PC-9 (cell line): ENCODE results near the gene TRAPPC11. TPM values are rescaled to one million over a fixed set of nuclear protein-coding genes. Genes with fewer than 3 reads are reported as not detected.

Experiments used
- BruUV-seq: library from RNA; stranded (reverse); fragments of 400-500 nt; replicated peaks from 2 replicates; lab custom pipeline; 2021; lab: Mats Ljungman, UMichigan
- CTCF ChIA-PET: fragments of 300-600 bp; sonication (Branson Sonifier 250); formaldehyde crosslinking; loops from one replicate; lab custom pipeline; 2022; ENCODE audit warnings: antibody characterized with exemption; lab: Charles Lee
- POLR2A ChIA-PET: fragments of 300-600 bp; sonication (Branson Sonifier 250); formaldehyde crosslinking; loops from one replicate; lab custom pipeline; 2022; ENCODE audit warnings: antibody characterized with exemption; ENCODE audit not compliant: unreplicated experiment; lab: Charles Lee
- DNase-seq, 2 experiments: peaks; one replicate each; pipeline versions ENCODE4 v3.0.0 to v3.0.0-alpha.2; 2015 to 2022; ENCODE audit warnings: mixed read lengths in 1 of 2
- H2AFZ ChIP-seq: fragments of 200-600 bp; sonication (generic); 2 replicates; pipeline ENCODE4 v1.8.1; 2017; ENCODE audit warnings: antibody characterized with exemption
- H3F3A ChIP-seq: fragments of 200-600 bp; sonication (generic); 2 replicates; pipeline ENCODE4 v1.8.1; 2017; ENCODE audit warnings: antibody characterized with exemption, mild to moderate bottlenecking, low read depth; ENCODE audit not compliant: insufficient read depth
- H3K27ac ChIP-seq: fragments of 200-600 bp; sonication (generic); 2 replicates; pipeline ENCODE4 v1.6.1; 2016; ENCODE audit warnings: mixed run types
- H3K27me3 ChIP-seq: fragments of 200-600 bp; sonication (generic); 2 replicates; pipeline ENCODE4 v1.6.1; 2016; ENCODE audit warnings: low read depth, mixed run types; ENCODE audit not compliant: insufficient read depth
- H3K36me3 ChIP-seq: fragments of 200-600 bp; sonication (generic); 2 replicates; pipeline ENCODE4 v1.6.1; 2016; ENCODE audit warnings: low read depth, mixed run types
- H3K4me1 ChIP-seq: fragments of 200-600 bp; sonication (generic); replicated peaks from 2 replicates; pipeline ENCODE4 v1.6.1; 2016; ENCODE audit warnings: mixed run types; ENCODE audit not compliant: insufficient read depth
- H3K4me2 ChIP-seq: fragments of 200-600 bp; sonication (generic); 2 replicates; pipeline ENCODE4 v1.6.1; 2017; ENCODE audit warnings: mixed run types
- H3K4me3 ChIP-seq: fragments of 200-600 bp; sonication (generic); 2 replicates; pipeline ENCODE4 v1.6.1; 2016; ENCODE audit warnings: mixed run types
- H3K79me2 ChIP-seq: fragments of 200-600 bp; sonication (generic); 2 replicates; pipeline ENCODE4 v1.6.1; 2017; ENCODE audit warnings: low read depth, mixed run types
- H3K9me2 ChIP-seq: fragments of 200-600 bp; sonication (generic); 2 replicates; pipeline ENCODE4 v1.8.1; 2017; ENCODE audit warnings: mild to moderate bottlenecking; ENCODE audit not compliant: insufficient read depth
- H3K9me3 ChIP-seq: fragments of 200-600 bp; sonication (generic); 2 replicates; pipeline ENCODE4 v1.8.1; 2016; ENCODE audit warnings: low read depth; ENCODE audit not compliant: insufficient read depth
- H4K20me1 ChIP-seq: fragments of 200-600 bp; sonication (generic); 2 replicates; pipeline ENCODE4 v1.8.1; 2017; ENCODE audit not compliant: insufficient read depth
- EZH2 ChIP-seq: fragments of 200-600 bp; sonication (generic); IDR thresholded peaks from 2 replicates; pipeline ENCODE4 v1.8.0; 2017; ENCODE audit warnings: antibody characterized with exemption, low read depth
- intact Hi-C: fragments of 100-400 bp; cut with micrococcal nuclease; formaldehyde crosslinking; loops from one replicate; pipeline ENCODE4 v1.10.0; 2022; ENCODE audit not compliant: unreplicated experiment
- total RNA-seq: library from RNA; stranded (reverse); gene quantifications from 2 replicates; pipeline ENCODE4 v1.2.3, GENCODE V29; 2021
- TF ChIP-seq, protein P1 (sequence below): fragments of 200-600 bp; sonication (generic); conservative IDR thresholded peaks from 2 replicates; pipeline ENCODE4 v1.6.1; 2017; ENCODE audit warnings: mixed run types, antibody characterized with exemption, mild to moderate bottlenecking, moderate library complexity

The TRAPPC11 gene
- total RNA-seq, 1 experiment from 2014 or later, result 29.0 TPM

DNA sequence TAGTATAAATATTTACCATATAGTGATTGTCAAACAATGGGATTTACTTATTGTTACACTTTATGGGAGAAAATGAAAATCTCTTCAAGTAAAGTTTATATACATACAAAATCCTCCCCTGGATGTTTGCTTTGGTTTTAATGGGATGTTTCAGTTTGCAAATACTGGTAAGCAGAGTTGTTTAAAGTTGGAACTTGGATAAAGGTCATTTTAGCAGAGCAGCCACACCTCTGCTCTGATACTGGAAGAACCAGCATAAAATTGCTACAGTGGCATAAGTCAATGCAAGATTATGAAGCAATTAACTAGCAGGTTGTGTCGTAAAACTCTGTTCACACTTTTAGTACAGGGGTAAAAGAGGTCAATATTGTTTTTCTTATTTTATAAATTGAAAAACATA lies 101.2 kb downstream of the TRAPPC11 start:
- intact Hi-C loops, result no loop called here
- Histone ChIP-seq H3K9me2 (no peaks in the 10 kb centered on the region), H3K79me2 (no peaks in the 10 kb centered on the region), H4K20me1 (no peaks in the 10 kb centered on the region), H3K27ac (no peak overlapping the region), H3K9me3 (no peaks in the 10 kb centered on the region), H2AFZ (no peak overlapping the region), H3K4me2 (peak overlapping the region; percentile 68), H3K4me3 (peak overlapping the region; percentile 18; the same call in 1 of the 2 replicates), H3K4me1 (peaks cover 23% of the 10 kb centered on the region), H3F3A (no peaks in the 10 kb centered on the region), H3K27me3 (no peaks in the 10 kb centered on the region), H3K36me3 (no peaks in the 10 kb centered on the region)
- TF ChIP-seq, protein P1, sequence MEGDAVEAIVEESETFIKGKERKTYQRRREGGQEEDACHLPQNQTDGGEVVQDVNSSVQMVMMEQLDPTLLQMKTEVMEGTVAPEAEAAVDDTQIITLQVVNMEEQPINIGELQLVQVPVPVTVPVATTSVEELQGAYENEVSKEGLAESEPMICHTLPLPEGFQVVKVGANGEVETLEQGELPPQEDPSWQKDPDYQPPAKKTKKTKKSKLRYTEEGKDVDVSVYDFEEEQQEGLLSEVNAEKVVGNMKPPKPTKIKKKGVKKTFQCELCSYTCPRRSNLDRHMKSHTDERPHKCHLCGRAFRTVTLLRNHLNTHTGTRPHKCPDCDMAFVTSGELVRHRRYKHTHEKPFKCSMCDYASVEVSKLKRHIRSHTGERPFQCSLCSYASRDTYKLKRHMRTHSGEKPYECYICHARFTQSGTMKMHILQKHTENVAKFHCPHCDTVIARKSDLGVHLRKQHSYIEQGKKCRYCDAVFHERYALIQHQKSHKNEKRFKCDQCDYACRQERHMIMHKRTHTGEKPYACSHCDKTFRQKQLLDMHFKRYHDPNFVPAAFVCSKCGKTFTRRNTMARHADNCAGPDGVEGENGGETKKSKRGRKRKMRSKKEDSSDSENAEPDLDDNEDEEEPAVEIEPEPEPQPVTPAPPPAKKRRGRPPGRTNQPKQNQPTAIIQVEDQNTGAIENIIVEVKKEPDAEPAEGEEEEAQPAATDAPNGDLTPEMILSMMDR, result no peak
- TF ChIP-seq EZH2, result no peak
- no TSS peak for BruUV-seq
- POLR2A ChIA-PET, result no interaction called here
- DNase-seq, result peak in 1 of 2 experiments; percentile 72
- CTCF ChIA-PET, result no interaction called here

Other genes with a start within 250 kb of the TRAPPC11 start
- 7.7 and 8.7 TPM in 2 replicates for gene CDKN2AIP, start 214.7 kb upstream of the TRAPPC11 start, total RNA-seq
- gene ING2, start 154.2 kb upstream of the TRAPPC11 start, total RNA-seq, result 10.6 and 11.6 TPM in 2 replicates
- gene RWDD4, start 108 bp upstream of the TRAPPC11 start, total RNA-seq, result 16.8 and 21.5 TPM in 2 replicates
- 4.5 TPM in 2 replicates for gene STOX2, start 246.0 kb downstream of the TRAPPC11 start, total RNA-seq